Measurements from ENCODE around the gene EXOC4. TPM values are rescaled to one million over a fixed set of nuclear protein-coding genes. Genes with fewer than 3 reads are reported as not detected.

Gene EXOC4
- total RNA-seq, 1 experiment from 2014 or later = 62.4 TPM

GRCh38 chr7:133652547-133652946 is 399.7 kb downstream of the EXOC4 start:
- Histone ChIP-seq H3K4me3 (no peak overlapping the region), H3K36me3 (no peaks in the 10 kb centered on the region), H3K9me3 (replicated peaks) (no peaks in the 10 kb centered on the region), H3K27ac (no peak overlapping the region), H3K4me1 (peaks cover 6% of the 10 kb centered on the region), H3K27me3 (no peaks in the 10 kb centered on the region)
- peak in 1 of 2 experiments; percentile 3 for DNase-seq

GRCh38 chr7:133654547-133654946 is 401.7 kb downstream of the EXOC4 start:
- Histone ChIP-seq H3K4me1 (peaks cover 6% of the 10 kb centered on the region), H3K36me3 (no peaks in the 10 kb centered on the region), H3K4me3 (no peak overlapping the region), H3K27ac (no peak overlapping the region), H3K27me3 (no peaks in the 10 kb centered on the region), H3K9me3 (replicated peaks) (no peaks in the 10 kb centered on the region)
- DNase-seq = no peak

- Histone ChIP-seq H3K4me3 (no peak overlapping the region), H3K4me1 (no peaks in the 10 kb centered on the region), H3K27me3 (no peaks in the 10 kb centered on the region), H3K36me3 (no peaks in the 10 kb centered on the region; the same call in 1 of the 2 replicates), H3K9me3 (replicated peaks) (no peaks in the 10 kb centered on the region), H3K27ac (no peak overlapping the region)
- no peak for DNase-seq
Observed at GRCh38 chr7:133662276-133662675, 409.4 kb downstream of the EXOC4 start.

GRCh38 chr7:133662830-133663229 is 410.0 kb downstream of the EXOC4 start:
- Histone ChIP-seq H3K4me3 (no peak overlapping the region), H3K27me3 (no peaks in the 10 kb centered on the region), H3K9me3 (replicated peaks) (no peaks in the 10 kb centered on the region), H3K4me1 (no peaks in the 10 kb centered on the region), H3K27ac (no peak overlapping the region), H3K36me3 (no peaks in the 10 kb centered on the region; the same call in 1 of the 2 replicates)
- no peak for DNase-seq

GRCh38 chr7:133664528-133664927 is 411.6 kb downstream of the EXOC4 start:
- Histone ChIP-seq H3K36me3 (no peaks in the 10 kb centered on the region; the same call in 1 of the 2 replicates), H3K27me3 (no peaks in the 10 kb centered on the region), H3K4me1 (no peaks in the 10 kb centered on the region), H3K27ac (no peak overlapping the region), H3K4me3 (no peak overlapping the region), H3K9me3 (replicated peaks) (no peaks in the 10 kb centered on the region)
- DNase-seq = no peak

- Histone ChIP-seq H3K27ac (no peak overlapping the region), H3K27me3 (no peaks in the 10 kb centered on the region), H3K4me1 (no peaks in the 10 kb centered on the region), H3K36me3 (no peaks in the 10 kb centered on the region), H3K9me3 (replicated peaks) (no peaks in the 10 kb centered on the region), H3K4me3 (no peak overlapping the region)
- no peak for DNase-seq
Observed at GRCh38 chr7:133668296-133669060, 415.6 kb downstream of the EXOC4 start.

- no peak overlapping the region for H3K27ac ChIP-seq
- no peaks in the 10 kb centered on the region for H3K36me3 ChIP-seq
- no peaks in the 10 kb centered on the region for H3K4me1 ChIP-seq
- H3K27me3 ChIP-seq = no peaks in the 10 kb centered on the region
- no peak for DNase-seq
- H3K4me3 ChIP-seq = no peak overlapping the region
- no peaks in the 10 kb centered on the region for H3K9me3 ChIP-seq (replicated peaks)
Observed at GRCh38 chr7:133669061-133669455, 416.2 kb downstream of the EXOC4 start.

GRCh38 chr7:133670250-133670649 is 417.4 kb downstream of the EXOC4 start:
- no peak overlapping the region for H3K4me3 ChIP-seq
- H3K27me3 ChIP-seq = no peaks in the 10 kb centered on the region
- H3K36me3 ChIP-seq = no peaks in the 10 kb centered on the region
- no peak overlapping the region for H3K27ac ChIP-seq
- no peak for DNase-seq
- no peaks in the 10 kb centered on the region for H3K9me3 ChIP-seq (replicated peaks)
- H3K4me1 ChIP-seq = no peaks in the 10 kb centered on the region

- DNase-seq = no peak
- H3K9me3 ChIP-seq (replicated peaks) = no peaks in the 10 kb centered on the region
- H3K36me3 ChIP-seq = no peaks in the 10 kb centered on the region
- no peaks in the 10 kb centered on the region for H3K27me3 ChIP-seq
- H3K4me1 ChIP-seq = no peaks in the 10 kb centered on the region
- H3K4me3 ChIP-seq = no peak overlapping the region
- no peak overlapping the region for H3K27ac ChIP-seq
Observed at GRCh38 chr7:133672866-133673265, 420.0 kb downstream of the EXOC4 start.

- Histone ChIP-seq H3K4me3 (no peak overlapping the region), H3K4me1 (no peaks in the 10 kb centered on the region), H3K9me3 (replicated peaks) (no peaks in the 10 kb centered on the region), H3K36me3 (no peaks in the 10 kb centered on the region), H3K27ac (no peak overlapping the region), H3K27me3 (no peaks in the 10 kb centered on the region)
- no peak for DNase-seq
Observed at GRCh38 chr7:133674079-133674763, 421.3 kb downstream of the EXOC4 start.

GRCh38 chr7:133675510-133676218 is 422.8 kb downstream of the EXOC4 start:
- H3K9me3 ChIP-seq (replicated peaks) = no peaks in the 10 kb centered on the region
- no peaks in the 10 kb centered on the region for H3K27me3 ChIP-seq
- DNase-seq = no peak
- H3K36me3 ChIP-seq = no peaks in the 10 kb centered on the region
- H3K4me1 ChIP-seq = no peaks in the 10 kb centered on the region
- H3K4me3 ChIP-seq = no peak overlapping the region
- no peak overlapping the region for H3K27ac ChIP-seq

GRCh38 chr7:133676805-133677370 is 424.0 kb downstream of the EXOC4 start:
- no peak for DNase-seq
- Histone ChIP-seq H3K4me3 (no peak overlapping the region), H3K36me3 (no peaks in the 10 kb centered on the region), H3K27ac (no peak overlapping the region), H3K27me3 (no peaks in the 10 kb centered on the region), H3K9me3 (replicated peaks) (no peaks in the 10 kb centered on the region), H3K4me1 (no peaks in the 10 kb centered on the region)

GRCh38 chr7:133678137-133678814 is 425.4 kb downstream of the EXOC4 start:
- Histone ChIP-seq H3K27ac (no peak overlapping the region), H3K36me3 (no peaks in the 10 kb centered on the region), H3K9me3 (replicated peaks) (no peaks in the 10 kb centered on the region), H3K27me3 (no peaks in the 10 kb centered on the region), H3K4me1 (no peaks in the 10 kb centered on the region), H3K4me3 (no peak overlapping the region)
- no peak for DNase-seq

- Histone ChIP-seq H3K27ac (no peak overlapping the region), H3K27me3 (no peaks in the 10 kb centered on the region), H3K4me1 (peaks cover 10% of the 10 kb centered on the region), H3K4me3 (no peak overlapping the region), H3K36me3 (no peaks in the 10 kb centered on the region), H3K9me3 (replicated peaks) (no peaks in the 10 kb centered on the region)
- no peak for DNase-seq
Observed at GRCh38 chr7:133679977-133680376, 427.1 kb downstream of the EXOC4 start.

Data from SJCRH30 (cell line).